Measurements from ENCODE around the gene GTF2H4. TPM values are rescaled to one million over a fixed set of nuclear protein-coding genes. Genes with fewer than 3 reads are reported as not detected.

The GTF2H4 gene
- total and polyA plus RNA-seq, 8 donors: 9.4 to 45.8 (median 16.5) TPM

- Histone ChIP-seq H3K27me3 (no peaks in the 10 kb centered on the region), H3K27ac (no peak overlapping the region), H3K4me3 (no peak overlapping the region), H3K4me1 (peaks cover 0 to 3% (median 0%) of the 10 kb centered on the region in 3 donors), H3K9me3 (no peaks in the 10 kb centered on the region), H3K36me3 (no peaks in the 10 kb centered on the region)
- 78 to 83% methylated on average over 5 of the region's 5 CpGs for WGBS, 2 donors
- FAIRE-seq (no peak), DNase-seq (no peak), ATAC-seq (no peak)
- no peak for TF ChIP-seq CTCF (IDR thresholded peaks at IDR 0.05)
- intact Hi-C loops (cut with DNase I): no loop called here
Measured at GRCh38 chr6:30951907-30952469, 44.0 kb downstream of the GTF2H4 start.

- H3K27me3 ChIP-seq: peaks cover 0 to 4% (median 0%) of the 10 kb centered on the region in 4 donors
- DNase-seq: no peak
- 57 to 69% methylated on average over 9 of the region's 9 CpGs for WGBS, 2 donors
- no peaks in the 10 kb centered on the region for H3K36me3 ChIP-seq
- no peaks in the 10 kb centered on the region for H3K9me3 ChIP-seq
- TF ChIP-seq CTCF (IDR thresholded peaks at IDR 0.05): no peak
- ATAC-seq: peak; percentile 30 to 47 (median 38)
- H3K4me1 ChIP-seq: peaks cover 0 to 3% (median 0%) of the 10 kb centered on the region in 3 donors
- H3K4me3 ChIP-seq: peak overlapping the region; percentile 4 to 45 (median 20)
- intact Hi-C loops (cut with DNase I): no loop called here
- FAIRE-seq: no peak
- no peak overlapping the region for H3K27ac ChIP-seq
Measured at GRCh38 chr6:30954631-30955366, 46.8 kb downstream of the GTF2H4 start.

GRCh38 chr6:30955367-30956042 is 47.5 kb downstream of the GTF2H4 start:
- Histone ChIP-seq H3K9me3 (no peaks in the 10 kb centered on the region), H3K4me3 (peak overlapping the region; percentile 4 to 45 (median 20)), H3K27me3 (peaks cover 0 to 4% (median 0%) of the 10 kb centered on the region in 4 donors), H3K4me1 (peaks cover 0 to 3% (median 0%) of the 10 kb centered on the region in 3 donors), H3K27ac (no peak overlapping the region), H3K36me3 (no peaks in the 10 kb centered on the region)
- DNase-seq: peak in 5 of 6 donors; percentile 54 to 81 (median 72)
- ATAC-seq: peak; percentile 84 to 94 (median 90)
- no peak for TF ChIP-seq CTCF (IDR thresholded peaks at IDR 0.05)
- intact Hi-C loops (cut with DNase I): no loop called here
- WGBS, 2 donors: 13 to 17% methylated on average over 41 to 46 of the region's 46 CpGs
- no peak for FAIRE-seq

GRCh38 chr6:30957716-30958115 is 49.7 kb downstream of the GTF2H4 start:
- no peak for TF ChIP-seq CTCF (IDR thresholded peaks at IDR 0.05)
- H3K4me3 ChIP-seq: no peak overlapping the region
- H3K4me1 ChIP-seq: peaks cover 0 to 3% (median 0%) of the 10 kb centered on the region in 3 donors
- H3K27me3 ChIP-seq: peaks cover 0 to 4% (median 0%) of the 10 kb centered on the region in 4 donors
- ATAC-seq (no peak), FAIRE-seq (no peak), DNase-seq (no peak)
- H3K9me3 ChIP-seq: no peaks in the 10 kb centered on the region
- no peaks in the 10 kb centered on the region for H3K36me3 ChIP-seq
- WGBS, 2 donors: 86 to 93% methylated on average over 2 of the region's 2 CpGs
- no peak overlapping the region for H3K27ac ChIP-seq
- intact Hi-C loops (cut with DNase I): no loop called here

Measured in pancreas (tissue), 10 donors.